Keratinocyte (primary cell): ENCODE data around the gene SPATS2.

Experiments
- CTCF ChIP-seq, 3 experiments: IDR thresholded peaks in 1 of 3; conservative IDR thresholded peaks in 1 of 3; optimal IDR thresholded peaks in 1 of 3; 2 replicates in 2 of 3; 3 replicates in 1 of 3; pipeline versions ENCODE3 to v1.5.1; 2011; ENCODE audit warnings: low read length in 3 of 3, mild to moderate bottlenecking in 3 of 3, moderate library complexity in 2 of 3, control low read depth in 1 of 3, inconsistent platforms in 1 of 3; ENCODE audit not compliant: insufficient read depth in 2 of 3; ENCODE audit errors: extremely low read depth in 1 of 3
- EZH2 ChIP-seq: IDR thresholded peaks from one replicate; pipeline ENCODE4 v1.6.1; 2012; ENCODE audit warnings: inconsistent platforms, mild to moderate bottlenecking, low read length, moderate library complexity

GRCh38 chr12:49332891-49333371 lies 34.3 kb upstream of the SPATS2 start:
- no peak for TF ChIP-seq EZH2
- no peak for TF ChIP-seq CTCF (optimal IDR thresholded peaks at IDR 0.05 in 1 of 3, IDR thresholded peaks at IDR 0.05 in 1 of 3, conservative IDR thresholded peaks at IDR 0.05 in 1 of 3; ENCODE audit: extremely low read depth in 1 of 3, insufficient read depth in 2 of 3, low read length in 3 of 3)
